LoVo (cell line): ENCODE results near the gene TJAP1.
"Not testable (repeated sequence)": the region's sequence is repeated elsewhere in the genome, so short reads cannot be mapped to it uniquely, and the experiment has no call there.

Experiments used
- DNase-seq: peaks from one replicate; pipeline ENCODE4 v3.0.0-alpha.2; 2016; ENCODE audit warnings: low spot score

TJAP1 gene

GRCh38 chr6:43481075-43481474, 3.7 kb downstream of the TJAP1 start:
- DNase-seq = peak; percentile 14

GRCh38 chr6:43481591-43482236, 4.3 kb downstream of the TJAP1 start:
- DNase-seq = peak; percentile 40

GRCh38 chr6:43488667-43489276, 11.4 kb downstream of the TJAP1 start:
- DNase-seq = no peak

GRCh38 chr6:43489277-43490072, 12.1 kb downstream of the TJAP1 start:
- no peak for DNase-seq

DNA sequence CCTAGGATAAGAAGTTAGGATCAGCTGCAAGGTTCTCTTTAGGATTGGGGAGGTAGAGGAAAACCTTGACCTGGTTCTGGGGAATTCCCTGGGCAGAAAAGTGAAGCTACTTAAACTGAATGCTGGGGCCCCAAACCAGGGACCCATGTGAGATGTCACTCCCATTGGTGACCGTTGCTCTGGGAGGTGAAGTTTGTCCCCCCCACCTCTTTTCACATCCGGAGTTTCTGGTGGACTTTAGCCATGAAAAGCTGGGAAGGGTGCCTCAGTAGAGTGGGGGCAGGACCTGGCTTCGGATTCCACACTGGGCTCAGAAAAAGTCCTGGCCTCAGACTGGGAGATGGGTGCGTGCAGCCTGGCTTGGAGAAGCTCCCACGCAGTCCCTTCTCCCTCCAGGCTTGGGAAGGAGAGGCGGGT, 13.2 kb downstream of the TJAP1 start:
- no peak for DNase-seq

GRCh38 chr6:43491750-43492661, 14.6 kb downstream of the TJAP1 start:
- no peak for DNase-seq

- no peak for DNase-seq
Measured at GRCh38 chr6:43492673-43493072, 15.3 kb downstream of the TJAP1 start.

- DNase-seq = no peak
Measured at GRCh38 chr6:43493230-43493629, 15.9 kb downstream of the TJAP1 start.

GRCh38 chr6:43493833-43494232, 16.5 kb downstream of the TJAP1 start:
- DNase-seq = no peak

DNA sequence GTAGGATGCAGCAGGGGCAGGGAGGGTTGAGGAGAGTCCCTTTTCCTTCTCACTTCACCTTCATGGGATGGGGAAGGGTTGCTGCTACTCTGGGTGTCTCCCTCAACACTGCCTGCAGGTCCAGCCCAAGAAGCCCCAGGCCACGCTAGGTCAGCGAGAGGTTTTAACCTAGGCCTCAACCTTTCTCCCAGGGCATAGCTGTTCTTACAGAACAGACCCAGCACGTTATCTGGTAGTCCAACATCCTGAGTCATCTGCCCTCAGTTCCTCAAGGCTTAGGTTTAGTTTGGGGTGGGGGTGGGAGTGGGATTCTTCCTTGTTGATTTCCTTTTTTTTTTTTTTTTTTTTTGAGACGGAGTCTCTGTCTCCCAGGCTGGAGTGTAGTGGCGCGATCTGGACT, 17.0 kb downstream of the TJAP1 start:
- DNase-seq = no peak

- DNase-seq = no peak
Measured at GRCh38 chr6:43494766-43495165, 17.4 kb downstream of the TJAP1 start.

DNA sequence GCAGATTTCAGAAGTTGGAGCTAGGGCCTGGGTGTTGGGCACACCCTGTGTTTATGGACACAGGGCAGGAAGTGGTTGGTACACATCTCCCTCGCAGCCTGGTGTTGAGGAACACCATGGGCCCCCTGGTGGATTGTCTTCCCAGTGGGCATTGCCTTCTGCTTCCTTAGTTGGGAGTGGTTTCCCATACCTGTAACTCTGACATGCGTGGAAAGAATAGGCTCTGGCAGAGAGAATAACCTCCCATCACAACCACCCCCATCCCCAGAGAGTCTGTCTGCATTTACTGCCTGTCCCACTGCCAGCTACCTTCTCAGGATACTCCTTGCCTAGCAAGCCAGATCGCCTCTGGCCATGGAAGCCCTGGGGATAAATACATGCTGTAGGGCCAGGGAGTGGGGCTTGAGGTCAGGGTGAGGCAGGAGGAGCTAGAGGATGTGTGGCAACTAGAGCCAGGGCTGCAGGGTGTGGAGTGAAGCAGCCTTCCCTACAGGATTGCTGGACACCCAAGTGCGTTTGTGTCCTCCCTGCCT, 18.1 kb downstream of the TJAP1 start:
- DNase-seq = no peak

DNA sequence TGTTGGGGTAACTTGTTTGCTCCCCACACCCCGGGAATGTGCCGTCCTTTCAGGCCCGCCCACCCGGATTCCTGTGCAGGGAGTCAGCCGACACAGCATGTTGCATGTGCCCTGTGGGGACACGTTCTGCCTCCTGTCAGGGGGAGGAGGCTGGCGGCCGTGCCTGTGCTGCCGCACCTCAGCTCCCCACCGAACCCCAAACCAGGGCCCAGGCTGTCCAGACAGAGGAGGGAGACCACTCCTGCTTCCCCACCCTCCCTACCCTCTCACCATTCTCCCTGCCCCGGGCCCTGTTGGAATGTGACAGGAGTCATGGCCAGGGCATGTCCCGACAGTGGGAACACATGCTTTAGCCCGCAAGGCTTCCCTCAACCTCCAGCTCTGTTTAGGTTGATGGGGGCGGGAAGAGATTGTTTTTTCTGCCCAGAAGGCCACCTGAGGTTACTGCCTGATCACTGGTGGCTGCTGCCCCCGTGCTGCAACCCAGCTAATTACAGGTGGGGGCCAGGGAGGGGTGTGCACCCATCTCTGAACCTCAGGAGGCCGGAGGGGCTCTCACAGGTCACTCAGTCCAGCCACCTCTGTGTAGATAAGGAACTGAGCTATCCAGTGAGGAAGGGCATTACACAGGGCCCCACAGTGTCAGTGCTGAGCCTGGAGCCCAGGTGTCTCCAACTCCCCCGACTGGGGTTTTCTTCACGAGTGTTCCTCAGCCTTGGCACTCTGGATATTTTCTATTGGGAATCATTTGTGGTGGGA, 19.2 kb downstream of the TJAP1 start:
- no peak for DNase-seq

DNA sequence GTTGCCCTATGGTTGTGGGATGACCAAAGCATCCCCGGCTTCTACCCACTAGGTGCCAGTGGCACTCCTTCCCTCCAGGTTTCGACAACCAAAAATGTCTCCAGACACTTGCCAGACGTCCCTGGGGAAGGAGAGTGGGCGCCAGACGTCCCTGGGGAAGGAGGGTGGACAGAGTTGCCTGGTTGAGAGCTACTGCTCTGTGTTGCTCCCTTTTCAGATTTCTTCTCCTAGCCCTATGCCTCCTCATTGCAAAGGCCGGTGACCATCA, 19.7 kb downstream of the TJAP1 start:
- no peak for DNase-seq

DNA sequence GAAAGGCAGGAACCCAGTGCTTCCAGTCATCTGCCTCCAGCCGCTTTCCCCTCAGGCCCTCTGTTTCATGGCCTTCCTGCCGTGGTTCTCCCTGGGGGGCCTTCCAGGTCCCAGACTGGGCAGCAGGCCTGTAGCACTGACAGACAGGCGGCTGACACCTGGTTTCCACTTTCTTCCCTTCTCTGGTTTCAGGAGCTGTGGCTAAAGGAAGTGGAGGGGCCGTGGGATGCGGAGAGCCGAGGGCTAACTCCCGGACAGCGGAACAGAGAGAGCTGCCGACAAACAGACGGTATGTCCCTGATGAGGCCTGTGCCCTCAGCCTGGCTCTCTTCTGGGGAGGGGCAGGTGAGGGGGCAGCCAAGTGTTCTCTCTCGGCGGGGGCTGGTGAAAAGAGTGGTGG, 20.3 kb downstream of the TJAP1 start:
- no peak for DNase-seq

GRCh38 chr6:43498291-43498690, 20.9 kb downstream of the TJAP1 start:
- not testable (repeated sequence) for DNase-seq

DNA sequence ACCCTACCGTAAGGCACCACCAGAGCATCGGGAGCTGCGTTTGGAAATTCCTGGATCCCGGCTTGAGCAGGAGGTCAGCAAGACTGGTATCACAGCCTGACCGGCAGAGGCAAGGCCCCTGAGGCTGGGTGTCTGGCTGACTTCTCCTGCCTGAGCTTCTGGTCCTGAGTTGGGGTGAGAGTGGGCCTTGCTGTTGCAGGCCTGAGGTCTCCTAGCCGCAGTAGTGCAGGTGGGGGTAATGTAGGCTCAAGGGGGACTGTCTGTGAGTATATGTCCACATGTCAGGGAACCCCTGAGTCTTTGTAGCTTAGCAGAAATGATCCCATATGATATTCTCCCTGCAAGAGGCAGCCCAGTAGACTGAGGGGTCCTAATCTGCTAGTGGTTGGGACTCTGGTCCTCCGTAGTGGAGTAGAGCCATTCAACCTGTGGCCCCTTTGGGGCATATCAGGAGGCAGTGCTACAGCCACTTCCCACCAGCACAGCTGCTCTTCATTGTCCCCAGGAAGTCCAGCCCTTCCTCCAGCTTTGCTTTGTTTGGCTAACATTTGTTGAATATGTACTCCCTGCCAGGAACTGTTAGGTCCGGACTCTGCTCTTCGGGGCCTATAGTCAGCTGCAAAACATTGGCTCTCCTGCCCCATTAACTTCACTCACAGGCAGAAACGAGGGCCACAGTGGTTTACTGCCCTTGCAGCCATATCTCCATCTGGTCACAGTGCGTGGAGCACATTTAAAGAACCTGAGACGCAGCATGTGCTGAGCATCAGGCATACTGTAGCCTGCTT, 21.9 kb downstream of the TJAP1 start:
- DNase-seq = no peak

DNA sequence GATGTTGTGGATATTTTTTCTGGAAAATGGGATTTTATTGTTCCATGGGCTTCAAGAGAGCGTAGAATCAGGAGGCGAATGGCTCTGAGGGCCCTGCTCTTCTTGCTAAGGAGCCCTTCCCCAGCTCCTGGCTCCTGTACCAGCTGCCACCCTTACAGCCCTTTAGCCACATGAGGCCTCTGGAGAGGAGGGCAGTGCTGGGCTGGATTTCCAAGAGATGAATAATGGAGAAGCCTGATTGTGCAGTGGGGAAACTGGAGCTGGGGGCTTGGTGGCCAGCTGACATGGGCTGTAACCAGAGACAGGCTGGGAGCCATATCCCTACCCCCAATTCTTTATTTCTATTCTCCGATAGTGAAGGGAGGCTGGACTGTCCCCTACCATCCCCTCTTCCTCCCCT, 23.6 kb downstream of the TJAP1 start:
- DNase-seq = no peak

DNA sequence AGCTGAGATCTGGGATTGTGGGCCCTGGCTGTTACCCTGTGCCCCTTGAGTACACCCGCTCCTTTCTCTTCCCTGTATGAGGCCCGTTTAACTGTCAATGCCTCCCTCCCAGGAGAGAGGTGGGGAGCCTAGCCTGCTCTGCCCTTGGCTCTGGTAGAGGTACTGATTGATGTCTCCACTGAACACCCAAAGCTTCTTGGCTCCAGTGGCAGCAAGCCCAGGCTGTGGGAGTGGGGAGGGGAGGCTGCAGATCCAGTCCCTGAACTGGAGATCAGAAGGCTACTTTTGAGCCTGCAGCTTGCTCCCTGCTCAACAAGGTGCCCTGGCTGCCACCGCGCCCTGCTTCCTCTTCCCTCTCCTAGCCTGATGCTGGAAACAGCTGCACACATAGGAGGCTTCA, 25.3 kb downstream of the TJAP1 start:
- DNase-seq = no peak

GRCh38 chr6:43503443-43503842, 26.1 kb downstream of the TJAP1 start:
- no peak for DNase-seq
